A549 treated with GW870086 at 1 μM for 4 hours (cell line): ENCODE results near the gene AFG1L. TPM values are rescaled to one million over a fixed set of nuclear protein-coding genes. Genes with fewer than 3 reads are reported as not detected.

Experiments used
- total RNA-seq: library from RNA; stranded (reverse); fragments of 200-300 nt; extraction: Qiagen RNA extraction; gene quantifications from 5 replicates; pipeline ENCODE4 v1.2.3, GENCODE V29; 2022; ENCODE audit warnings: low read depth

Gene AFG1L
- 1.2 to 2.6 TPM (median 1.5 TPM) in 5 replicates for total RNA-seq

GRCh38 chr6:108294727-108295625, at the start of gene AFG1L:
TSS of gene AFG1L (plus strand) at chr6:108295054. CDS start at chr6:108295080, 26 bp downstream.

GRCh38 chr6:108260809-108261569, 33.9 kb upstream of the AFG1L start, which contains the start of gene SNX3:
TSS of gene SNX3 (minus strand) at chr6:108261040. CDS start at chr6:108260921, 119 bp downstream.

GRCh38 chr6:108560463-108561308, 265.8 kb downstream of the AFG1L start, which contains the start of gene FOXO3:
TSS of gene FOXO3 (plus strand) at chr6:108560917. CDS start at chr6:108561209, 292 bp downstream.

Other genes with a start within 250 kb of the AFG1L start
- 16.3 to 25.9 TPM (median 24.3 TPM) in 5 replicates for gene OSTM1, start 220.3 kb upstream of the AFG1L start, total RNA-seq
- 0.06 TPM in 1 of 5 replicates, not detected in the others for gene NR2E1, start 129.0 kb upstream of the AFG1L start, total RNA-seq
- gene SNX3, start 34.0 kb upstream of the AFG1L start, total RNA-seq, result 73.4 to 115 TPM (median 112 TPM) in 5 replicates